GM12801 (cell line): Measurements from ENCODE around the gene ABCA4.

Source experiments
- TF ChIP-seq, protein P1 (sequence below): IDR thresholded peaks from one replicate; pipeline ENCODE4 v1.5.1; 2011; ENCODE audit warnings: control low read depth; ENCODE audit not compliant: insufficient read length; ENCODE audit errors: extremely low read depth

The ABCA4 gene

DNA sequence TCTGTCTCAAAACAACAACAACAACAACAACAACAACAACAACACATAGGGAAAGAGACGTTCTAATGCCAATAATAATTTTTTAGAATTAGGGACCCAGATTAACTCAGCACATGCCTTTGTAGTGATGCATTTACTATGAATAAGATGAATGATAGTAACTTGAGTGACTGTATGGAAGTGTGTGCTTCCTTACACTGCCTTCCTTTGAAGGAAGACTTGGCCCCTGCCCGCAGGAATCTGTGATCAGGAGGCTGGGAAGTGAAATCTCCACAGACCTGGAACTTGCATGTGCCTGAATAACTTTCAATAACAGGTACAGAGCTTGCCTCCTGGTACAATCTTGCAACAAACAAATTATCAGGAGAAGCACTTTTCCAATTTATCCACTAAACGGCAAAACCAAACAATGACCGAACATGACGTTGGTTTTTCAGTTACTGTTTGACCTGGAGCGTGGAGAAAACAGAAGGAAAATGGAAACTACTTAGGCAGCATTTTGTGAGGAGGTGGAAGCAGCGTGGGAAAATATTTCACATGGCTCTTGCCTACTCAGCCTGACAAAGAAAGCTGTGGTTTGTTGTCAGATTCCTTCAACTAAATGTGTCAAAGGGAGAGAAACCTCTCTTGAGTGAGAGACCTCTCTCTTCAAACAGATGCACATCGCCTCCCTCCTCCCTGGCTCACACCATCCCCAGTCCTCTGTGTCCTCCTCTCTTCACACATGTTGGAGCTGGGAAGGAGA lies 10.1 kb upstream of the ABCA4 start:
- TF ChIP-seq, protein P1, sequence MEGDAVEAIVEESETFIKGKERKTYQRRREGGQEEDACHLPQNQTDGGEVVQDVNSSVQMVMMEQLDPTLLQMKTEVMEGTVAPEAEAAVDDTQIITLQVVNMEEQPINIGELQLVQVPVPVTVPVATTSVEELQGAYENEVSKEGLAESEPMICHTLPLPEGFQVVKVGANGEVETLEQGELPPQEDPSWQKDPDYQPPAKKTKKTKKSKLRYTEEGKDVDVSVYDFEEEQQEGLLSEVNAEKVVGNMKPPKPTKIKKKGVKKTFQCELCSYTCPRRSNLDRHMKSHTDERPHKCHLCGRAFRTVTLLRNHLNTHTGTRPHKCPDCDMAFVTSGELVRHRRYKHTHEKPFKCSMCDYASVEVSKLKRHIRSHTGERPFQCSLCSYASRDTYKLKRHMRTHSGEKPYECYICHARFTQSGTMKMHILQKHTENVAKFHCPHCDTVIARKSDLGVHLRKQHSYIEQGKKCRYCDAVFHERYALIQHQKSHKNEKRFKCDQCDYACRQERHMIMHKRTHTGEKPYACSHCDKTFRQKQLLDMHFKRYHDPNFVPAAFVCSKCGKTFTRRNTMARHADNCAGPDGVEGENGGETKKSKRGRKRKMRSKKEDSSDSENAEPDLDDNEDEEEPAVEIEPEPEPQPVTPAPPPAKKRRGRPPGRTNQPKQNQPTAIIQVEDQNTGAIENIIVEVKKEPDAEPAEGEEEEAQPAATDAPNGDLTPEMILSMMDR: no peak

DNA sequence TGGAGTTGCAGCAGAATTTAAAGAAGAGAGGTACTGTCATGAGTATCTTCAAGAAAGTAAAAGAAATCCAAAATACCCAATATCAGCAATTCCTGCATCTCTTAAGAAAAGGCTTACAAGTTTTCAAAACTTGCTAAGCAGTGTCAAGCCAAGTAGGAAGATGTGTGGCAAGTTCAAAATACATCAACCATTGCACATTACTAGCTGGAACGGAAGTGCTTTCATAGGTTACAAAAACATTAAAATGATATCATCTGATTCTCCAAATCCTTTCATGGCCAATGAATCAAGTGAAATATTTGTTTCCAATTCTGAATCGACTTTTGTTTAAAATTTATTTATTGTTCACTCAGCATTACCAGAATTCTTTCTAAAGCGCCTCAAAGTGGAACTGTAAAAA lies 5.7 kb upstream of the ABCA4 start:
- TF ChIP-seq, protein P1: no peak

DNA sequence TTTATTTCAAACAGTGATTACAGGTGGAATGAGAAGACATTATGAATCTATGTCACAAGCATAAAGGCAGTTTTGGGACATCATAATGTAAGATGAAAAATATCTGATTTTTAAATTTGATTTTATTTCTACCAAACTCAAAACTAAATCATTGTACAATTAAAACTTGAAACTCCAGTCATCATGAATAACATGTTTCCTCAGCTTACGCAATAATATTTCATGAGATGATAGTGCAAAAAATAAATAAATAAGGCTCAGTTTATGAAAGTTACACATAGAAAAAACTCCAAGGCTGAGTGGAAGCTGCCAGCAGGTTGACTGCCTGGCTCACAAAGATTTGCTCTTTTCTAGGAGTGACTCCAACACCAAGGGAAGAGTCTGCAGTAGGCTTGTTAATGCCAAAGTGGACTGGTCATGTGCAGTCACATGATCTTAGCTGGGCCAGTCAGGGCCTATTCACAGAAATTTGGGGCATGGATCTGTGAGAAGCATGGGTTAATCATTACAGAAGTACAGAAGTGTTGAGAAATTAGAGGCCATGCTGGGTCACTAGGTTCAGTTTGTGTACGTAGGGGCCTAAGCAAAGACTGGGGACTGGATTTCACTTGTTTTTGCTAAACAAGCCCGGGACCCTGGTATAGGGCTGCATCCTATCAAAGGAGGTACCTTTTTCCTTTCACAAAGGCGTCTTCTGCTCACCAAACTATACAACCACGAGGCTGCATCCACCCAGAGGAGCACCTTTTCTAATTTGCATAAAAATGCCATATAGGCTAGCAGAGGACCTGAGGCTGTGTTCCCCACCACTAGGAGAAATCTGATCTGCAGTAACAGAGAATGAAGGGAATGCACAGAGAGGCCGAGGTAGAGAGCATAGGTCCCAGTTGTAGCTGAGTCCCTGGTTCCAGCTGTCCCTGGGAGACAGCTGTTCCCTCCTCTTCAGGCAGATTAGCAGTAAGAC lies 4.9 kb upstream of the ABCA4 start:
- TF ChIP-seq, protein P1: no peak

DNA sequence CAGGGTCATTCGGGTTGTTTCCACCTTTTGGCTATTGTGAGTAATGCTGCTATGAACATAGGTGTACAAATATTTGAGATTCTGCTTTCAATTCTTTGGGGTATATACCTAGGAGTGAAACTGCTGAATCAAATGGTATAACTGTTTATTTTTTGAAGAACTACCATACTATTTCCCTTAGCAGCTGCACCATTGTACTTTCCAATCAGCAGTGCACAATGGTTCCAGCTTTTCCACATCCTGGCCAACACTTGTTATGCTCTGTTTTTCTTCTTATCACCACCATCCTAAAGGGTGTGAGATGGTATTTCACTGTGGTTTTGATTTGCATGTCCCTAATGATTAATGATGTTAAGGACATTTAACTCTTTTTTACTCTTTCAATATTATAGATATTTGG lies 3.6 kb upstream of the ABCA4 start:
- TF ChIP-seq, protein P1: no peak

DNA sequence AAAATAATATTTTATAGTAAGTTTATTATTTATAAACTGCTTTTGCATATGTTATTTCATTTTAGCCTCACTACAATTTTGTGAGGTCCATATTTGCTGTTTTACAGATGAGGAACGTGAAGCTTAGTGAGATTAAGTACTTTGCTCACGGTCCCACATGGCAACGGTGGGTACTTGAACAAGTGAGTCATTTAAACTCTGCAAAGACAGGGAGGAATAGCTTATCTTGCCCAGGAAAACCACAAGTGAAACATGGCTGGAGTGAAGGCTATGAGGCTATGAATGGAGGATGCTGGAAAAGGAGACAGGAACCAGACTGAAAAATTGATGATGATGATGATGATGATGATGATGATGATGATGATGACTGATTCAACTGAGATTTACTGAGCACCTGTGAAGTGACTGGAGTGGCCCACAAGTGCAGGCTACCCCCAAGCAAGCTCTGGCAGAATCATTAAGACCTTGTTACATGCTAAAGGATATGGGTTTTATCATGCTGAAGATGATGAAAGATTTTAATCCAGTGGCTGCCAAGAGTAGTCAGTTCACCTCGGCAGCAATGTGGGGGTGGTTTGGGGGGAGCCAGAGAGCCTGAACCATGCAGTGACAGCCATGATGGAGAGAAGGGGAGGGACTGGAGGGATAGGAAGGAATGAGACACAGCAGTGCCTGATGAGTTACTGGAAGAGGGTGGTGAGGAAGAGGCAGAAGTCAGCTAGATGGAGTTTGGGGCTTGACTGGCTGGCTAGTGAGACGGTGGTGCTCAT lies 1.4 kb upstream of the ABCA4 start:
- TF ChIP-seq, protein P1: no peak

DNA sequence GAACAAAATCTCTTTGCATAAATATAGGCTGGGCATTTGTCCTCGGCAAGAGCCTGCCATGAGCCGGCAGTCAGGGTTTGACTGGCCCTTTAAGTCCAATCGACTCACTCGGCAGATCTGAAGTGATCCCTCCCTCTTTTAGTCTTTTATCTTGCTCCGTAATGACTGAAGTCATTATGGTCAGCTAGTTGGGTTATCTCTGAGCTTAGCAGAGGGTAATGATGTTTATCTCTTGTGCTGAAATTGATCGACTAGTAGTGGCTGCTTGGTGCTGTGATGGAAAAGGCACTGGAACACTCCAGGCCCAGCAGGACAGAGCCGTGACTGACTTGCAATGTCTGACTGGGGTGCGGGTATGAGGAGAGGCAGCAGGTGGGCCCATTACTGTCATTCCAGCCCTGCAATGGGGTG lies 468 bp upstream of the ABCA4 start:
- TF ChIP-seq, protein P1: no peak

DNA sequence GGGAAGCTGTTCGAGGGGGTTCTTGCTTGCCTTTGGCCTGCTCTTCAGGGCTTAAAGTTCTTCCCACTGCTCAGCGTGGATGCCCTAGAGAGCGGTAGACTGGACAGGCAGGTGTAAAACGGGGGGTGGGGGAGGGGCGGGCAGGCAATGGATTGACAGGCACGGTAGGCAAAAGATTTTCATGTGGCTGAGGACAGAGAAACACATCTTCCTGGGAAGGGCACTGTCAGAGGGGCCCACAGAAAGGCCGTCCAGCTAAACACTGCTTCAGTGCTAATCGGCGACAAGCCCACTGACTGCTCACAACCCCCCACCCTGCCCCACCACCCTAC lies 412 bp downstream of the ABCA4 start:
- TF ChIP-seq, protein P1: no peak
